K562 (cell line): ENCODE results near the gene SLC2A4. TPM values are rescaled to one million over a fixed set of nuclear protein-coding genes. Genes with fewer than 3 reads are reported as not detected.

ENCODE experiments used
- ATAC-seq: fragments of 200-7000 bp; cut with Tn5 transposase; 3 replicates; pipeline ENCODE4 v1.9.1; 2020; ENCODE audit warnings: moderate library complexity
- BruUV-seq: library from RNA; stranded (reverse); fragments of 400-500 nt; replicated peaks from 2 replicates; lab custom pipeline; 2021; lab: Mats Ljungman, UMichigan
- CTCF ChIA-PET: fragments of 300-600 bp; formaldehyde crosslinking; extraction: SDS; loops from one replicate; lab custom pipeline; 2021; ENCODE audit warnings: low intra/inter-chr PET ratio; lab: Yijun Ruan, JAX
- POLR2A ChIA-PET: fragments of 300-600, 350-650 bp; sonication (Branson Sonifier 250); formaldehyde crosslinking; extraction: SDS; loops from one replicate; lab custom pipeline; 2021; ENCODE audit warnings: antibody characterized with exemption, inconsistent platforms; lab: Yijun Ruan, JAX
- DNase-seq, 4 experiments: peaks; one replicate each; pipeline versions ENCODE4 v3.0.0 to v3.0.0-alpha.2; 2011 to 2018; ENCODE audit warnings: low spot score in 3 of 4, mixed read lengths in 3 of 4; ENCODE audit errors: extremely low read depth in 1 of 4
- FAIRE-seq: peaks from 2 replicates; lab custom pipeline; 2011; peaks lifted over from hg19 to GRCh38; lab: Jason Lieb, UNC
- H2AFZ ChIP-seq: 2 replicates; pipeline ENCODE4 v1.6.0; 2011; ENCODE audit warnings: low read depth, low read length, control low read depth, inconsistent platforms
- H3K27ac ChIP-seq: fragments of 200-600 bp; 3 replicates; pipeline ENCODE4 v1.8.0; 2011; ENCODE audit warnings: low read depth, mild to moderate bottlenecking, control low read depth, inconsistent platforms, low read length, moderate library complexity, mixed read lengths; ENCODE audit errors: extremely low read depth
- H3K27me3 ChIP-seq, 2 experiments: fragments of 300-600 bp in 1 of 2; 2 replicates in 1 of 2; 3 replicates in 1 of 2; pipeline versions ENCODE4 v1.6.0 to v1.8.0; 2011; ENCODE audit warnings: inconsistent platforms in 2 of 2, low read length in 2 of 2, mild to moderate bottlenecking in 1 of 2, mixed read lengths in 1 of 2, moderate library complexity in 1 of 2; ENCODE audit not compliant: control insufficient read depth in 2 of 2, insufficient read depth in 2 of 2
- H3K36me3 ChIP-seq: fragments of 300-600 bp; 3 replicates; pipeline ENCODE4 v1.8.0; 2011; ENCODE audit warnings: mild to moderate bottlenecking, low read length, inconsistent platforms; ENCODE audit not compliant: control insufficient read depth, insufficient read depth
- H3K4me1 ChIP-seq, 2 experiments: fragments of 200-600 bp in 1 of 2; replicated peaks in 1 of 2; 2 replicates in 1 of 2; 3 replicates in 1 of 2; pipeline versions ENCODE4 v1.5.1 to v1.8.0; 2011; ENCODE audit warnings: inconsistent platforms in 2 of 2, low read length in 2 of 2, mild to moderate bottlenecking in 1 of 2, mixed read lengths in 1 of 2, moderate library complexity in 1 of 2; ENCODE audit not compliant: control insufficient read depth in 2 of 2, insufficient read depth in 2 of 2
- H3K4me2 ChIP-seq: 2 replicates; pipeline ENCODE4 v1.6.1; 2011; ENCODE audit warnings: low read length, control low read depth, inconsistent platforms, mixed read lengths; ENCODE audit not compliant: insufficient read depth
- H3K4me3 ChIP-seq: fragments of 200-600 bp; sonication (generic), shearing (Covaris generic); 2 replicates; pipeline ENCODE4 v1.5.1; 2016; ENCODE audit warnings: control low read depth, inconsistent platforms
- H3K79me2 ChIP-seq: fragments of 200-600 bp; 3 replicates; pipeline ENCODE4 v1.8.0; 2011; ENCODE audit warnings: low read length, inconsistent platforms; ENCODE audit not compliant: control insufficient read depth, insufficient read depth
- H3K9ac ChIP-seq, 2 experiments: 2 replicates each; pipeline versions ENCODE4 v1.6.0 to v1.6.1; 2011; ENCODE audit warnings: low read depth in 2 of 2, low read length in 2 of 2, control low read depth in 1 of 2, inconsistent platforms in 1 of 2, mild to moderate bottlenecking in 1 of 2, mixed read lengths in 1 of 2; ENCODE audit not compliant: insufficient read depth in 1 of 2
- H3K9me1 ChIP-seq: one replicate; pipeline ENCODE4 v1.6.0; 2011; ENCODE audit warnings: inconsistent platforms, mild to moderate bottlenecking, low read length, moderate library complexity; ENCODE audit not compliant: control insufficient read depth, insufficient read depth
- H3K9me3 ChIP-seq: replicated peaks from 2 replicates; pipeline ENCODE4 v1.5.1; 2011; ENCODE audit warnings: low read depth, low read length, inconsistent platforms; ENCODE audit not compliant: control insufficient read depth, insufficient read depth
- H4K20me1 ChIP-seq: replicated peaks from 2 replicates; pipeline ENCODE4 v1.6.1; 2011; ENCODE audit warnings: low read length, inconsistent platforms, mixed read lengths; ENCODE audit not compliant: control insufficient read depth, insufficient read depth
- CBX3 ChIP-seq, 2 experiments: IDR thresholded peaks; 1 replicate in 1 of 2; 2 replicates in 1 of 2; pipeline ENCODE4 v1.6.1; 2012; ENCODE audit warnings: inconsistent platforms in 2 of 2, low read length in 2 of 2, borderline replicate concordance in 1 of 2, control low read depth in 1 of 2
- POLR2G ChIP-seq: fragments of 200-400 bp; formaldehyde crosslinking; IDR thresholded peaks from 2 replicates; pipeline ENCODE4 v1.6.1; 2017; ENCODE audit warnings: low read depth, mild to moderate bottlenecking, antibody characterized with exemption, low read length, moderate library complexity
- RBFOX2 ChIP-seq: fragments of 200-400 bp; formaldehyde crosslinking; IDR thresholded peaks from 2 replicates; pipeline ENCODE4 v1.6.1; 2017; ENCODE audit warnings: low read depth, mild to moderate bottlenecking, low read length, moderate library complexity
- ZFP36 ChIP-seq: fragments of 150-350 bp; IDR thresholded peaks from 2 replicates; pipeline ENCODE4 v1.6.1; 2018; ENCODE audit warnings: low read length, low read depth; ENCODE audit not compliant: partially characterized antibody
- WGBS: fragments of 100-300 bp; shearing (Covaris generic); methylation state at CpG from one replicate; pipeline ENCODE4 v1.1.6; 2016; ENCODE audit warnings: low coverage, mixed read lengths; ENCODE audit not compliant: insufficient coverage; ENCODE audit errors: missing lambda C conversion rate; 5-methylcytosine and 5-hydroxymethylcytosine counted together
- in situ Hi-C: fragments of 300-500 bp; cut with MboI; formaldehyde crosslinking; loops from 4 replicates; pipeline ENCODE4 v1.15.0; 2018; ENCODE audit warnings: inconsistent platforms, mixed read lengths
- intact Hi-C: fragments of 100-400 bp; cut with micrococcal nuclease; formaldehyde crosslinking; loops from 2 replicates; pipeline ENCODE4 v1.14.2; 2022
- polyA plus RNA-seq, 8 experiments: library from polyadenylated mRNA; depleted of rRNA in 4 of 8; stranded (reverse) in 5 of 8; unstranded in 3 of 8; fragments of >200 nt; fragmentation: Nextera tagmentation in 2 of 8; fragmentation: Illumina TruSeq in 1 of 8; extraction: Ambion mirVana in 2 of 8; extraction: Trizol in 1 of 8; gene quantifications; 2 replicates each; pipeline versions ENCODE4 v1.2.1 to v1.2.3, GENCODE V29; 2011 to 2014; ENCODE audit warnings: inconsistent platforms in 1 of 8, missing spikeins in 1 of 8
- total RNA-seq, 7 experiments: library from RNA; depleted of rRNA in 6 of 7; stranded (reverse); fragments of >200 nt in 6 of 7; fragmentation: Illumina TruSeq in 2 of 7; extraction: Trizol in 2 of 7; gene quantifications; 2 replicates each; pipeline versions ENCODE4 v1.2.1 to v1.2.3, GENCODE V29; 2011 to 2021; ENCODE audit warnings: low replicate concordance in 1 of 7
- TF ChIP-seq, protein P1 (sequence below), 2 experiments: fragments of 200-800 bp in 1 of 2; sonication (Bioruptor generic) in 1 of 2; sonication (generic) in 1 of 2; formaldehyde crosslinking in 1 of 2; IDR thresholded peaks in 1 of 2; conservative IDR thresholded peaks in 1 of 2; 2 replicates each; pipeline versions ENCODE4 v1.5.0 to v1.6.1; 2016 to 2020; ENCODE audit warnings: missing compliant biosample characterization in 1 of 2, missing genetic modification characterization in 1 of 2, missing genetic modification reagents in 1 of 2
- TF ChIP-seq, protein P2 (sequence below): sonication (generic); formaldehyde crosslinking; IDR thresholded peaks from 2 replicates; pipeline ENCODE4 v1.8.1; 2023; ENCODE audit warnings: mild to moderate bottlenecking, missing genetic modification reagents

Gene SLC2A4
- total and polyA plus RNA-seq, 9 of the 15 experiments (the other 6 are each of a cell fraction or from before 2014, with no cell fraction given): 0.74 to 3.5 (median 1.6) TPM

DNA sequence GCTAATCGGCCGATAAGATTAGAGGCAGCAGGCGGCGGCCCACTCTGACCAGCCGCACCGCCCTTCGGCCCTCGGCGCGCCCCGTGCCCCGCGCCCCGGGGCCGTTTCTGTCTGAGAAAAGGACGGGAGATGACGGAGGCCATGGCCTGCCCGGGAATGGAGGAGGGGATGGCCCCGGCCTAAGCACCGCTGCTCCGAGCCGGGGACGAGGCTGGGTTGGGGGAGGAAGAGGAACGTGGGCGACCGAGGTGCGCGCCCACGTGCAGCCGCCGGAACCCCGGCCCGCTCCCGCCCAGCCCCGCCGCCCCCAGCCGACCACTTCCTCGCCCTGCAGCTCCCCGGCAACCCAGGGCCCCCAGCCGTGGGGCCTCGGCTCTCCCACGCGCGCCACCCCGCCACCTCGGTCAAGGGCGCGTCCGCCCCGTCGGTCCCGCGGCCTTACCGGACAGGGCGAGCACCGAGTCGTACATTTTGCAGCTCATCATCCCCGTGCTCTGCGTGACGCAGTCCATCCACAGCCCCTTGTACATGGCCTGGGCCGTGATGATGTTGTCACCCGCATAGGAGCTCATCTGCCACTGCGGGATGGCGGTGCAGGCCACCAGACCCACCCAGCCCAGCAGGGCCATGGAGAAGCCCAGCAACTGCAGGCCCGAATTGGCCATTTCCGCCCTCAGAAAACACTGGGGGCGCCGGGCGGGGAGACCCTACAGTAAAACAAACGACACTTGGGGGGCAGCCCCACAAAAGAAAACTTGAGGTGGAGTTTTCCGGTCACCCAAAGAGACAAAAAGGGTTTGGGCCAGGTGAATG is 19.9 kb upstream of the SLC2A4 start:
- Histone ChIP-seq H2AFZ (no peak overlapping the region), H3K27me3 (no peaks in the 10 kb centered on the region), H3K9ac (no peak overlapping the region), H3K4me2 (no peak overlapping the region), H3K9me3 (no peaks in the 10 kb centered on the region), H3K9me1 (no peaks in the 10 kb centered on the region), H3K4me1 (peaks cover 10 to 35% of the 10 kb centered on the region in 2 experiments; a peak in 4 of 5 replicates), H3K36me3 (peaks cover 36% of the 10 kb centered on the region; the same call in 2 of the 3 replicates), H4K20me1 (no peaks in the 10 kb centered on the region), H3K4me3 (no peak overlapping the region), H3K79me2 (no peaks in the 10 kb centered on the region), H3K27ac (no peak overlapping the region)
- peak in 1 of 4 experiments; percentile 21 for DNase-seq
- no TSS peak for BruUV-seq
- TF ChIP-seq, protein P1, sequence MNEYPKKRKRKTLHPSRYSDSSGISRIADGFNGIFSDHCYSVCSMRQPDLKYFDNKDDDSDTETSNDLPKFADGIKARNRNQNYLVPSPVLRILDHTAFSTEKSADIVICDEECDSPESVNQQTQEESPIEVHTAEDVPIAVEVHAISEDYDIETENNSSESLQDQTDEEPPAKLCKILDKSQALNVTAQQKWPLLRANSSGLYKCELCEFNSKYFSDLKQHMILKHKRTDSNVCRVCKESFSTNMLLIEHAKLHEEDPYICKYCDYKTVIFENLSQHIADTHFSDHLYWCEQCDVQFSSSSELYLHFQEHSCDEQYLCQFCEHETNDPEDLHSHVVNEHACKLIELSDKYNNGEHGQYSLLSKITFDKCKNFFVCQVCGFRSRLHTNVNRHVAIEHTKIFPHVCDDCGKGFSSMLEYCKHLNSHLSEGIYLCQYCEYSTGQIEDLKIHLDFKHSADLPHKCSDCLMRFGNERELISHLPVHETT (CRISPR knock-in tag; conservative IDR thresholded peaks at IDR 0.05 in 1 of 2, IDR thresholded peaks at IDR 0.05 in 1 of 2): no peak
- TF ChIP-seq RBFOX2 (peak; percentile 35; the same call in 1 of the 2 replicates), ZFP36 (no peak), POLR2G (peak; percentile 71), CBX3 (IDR thresholded peaks at IDR 0.05; ENCODE audit: borderline replicate concordance in 1 of 2, low read length in 2 of 2) (no peak)
- TF ChIP-seq, protein P2, sequence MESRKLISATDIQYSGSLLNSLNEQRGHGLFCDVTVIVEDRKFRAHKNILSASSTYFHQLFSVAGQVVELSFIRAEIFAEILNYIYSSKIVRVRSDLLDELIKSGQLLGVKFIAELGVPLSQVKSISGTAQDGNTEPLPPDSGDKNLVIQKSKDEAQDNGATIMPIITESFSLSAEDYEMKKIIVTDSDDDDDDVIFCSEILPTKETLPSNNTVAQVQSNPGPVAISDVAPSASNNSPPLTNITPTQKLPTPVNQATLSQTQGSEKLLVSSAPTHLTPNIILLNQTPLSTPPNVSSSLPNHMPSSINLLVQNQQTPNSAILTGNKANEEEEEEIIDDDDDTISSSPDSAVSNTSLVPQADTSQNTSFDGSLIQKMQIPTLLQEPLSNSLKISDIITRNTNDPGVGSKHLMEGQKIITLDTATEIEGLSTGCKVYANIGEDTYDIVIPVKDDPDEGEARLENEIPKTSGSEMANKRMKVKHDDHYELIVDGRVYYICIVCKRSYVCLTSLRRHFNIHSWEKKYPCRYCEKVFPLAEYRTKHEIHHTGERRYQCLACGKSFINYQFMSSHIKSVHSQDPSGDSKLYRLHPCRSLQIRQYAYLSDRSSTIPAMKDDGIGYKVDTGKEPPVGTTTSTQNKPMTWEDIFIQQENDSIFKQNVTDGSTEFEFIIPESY (CRISPR knock-in tag): peak; percentile 83
- POLR2A ChIA-PET: no interaction called here
- CTCF ChIA-PET: no interaction called here
- intact Hi-C loops (no loop called here), in situ Hi-C loops (no loop called here)
- WGBS: 88% methylated on average over 16 of the region's 71 CpGs
- no peak for ATAC-seq
- FAIRE-seq: no peak
